ENCODE data around the gene KREMEN1.
"Not testable (repeated sequence)": the region's sequence is repeated elsewhere in the genome, so short reads cannot be mapped to it uniquely, and the experiment has no call there.

The KREMEN1 gene

GRCh38 chr22:29115682-29116288 is 43.0 kb downstream of the KREMEN1 start:
- H3K36me3 ChIP-seq (replicated peaks; ENCODE audit: insufficient read depth, low read length) = no peaks in the 10 kb centered on the region
- no peaks in the 10 kb centered on the region for H4K20me1 ChIP-seq (ENCODE audit: insufficient read depth, low read length)
- H3K4me1 ChIP-seq (ENCODE audit: low read length) = no peaks in the 10 kb centered on the region
- no peaks in the 10 kb centered on the region for H3K9me3 ChIP-seq (replicated peaks; ENCODE audit: insufficient read depth, low read length)
- DNase-seq = no peak
- H3K9me2 ChIP-seq (replicated peaks; ENCODE audit: insufficient read depth, low read length) = no peaks in the 10 kb centered on the region
- H2AFZ ChIP-seq (ENCODE audit: low read length) = no peak overlapping the region
- H3K79me2 ChIP-seq (ENCODE audit: low read length) = no peaks in the 10 kb centered on the region
- no peaks in the 10 kb centered on the region for H3K27me3 ChIP-seq (replicated peaks; ENCODE audit: insufficient read depth, low read length)
- H3K4me3 ChIP-seq (ENCODE audit: low read length) = no peak overlapping the region
- no peak overlapping the region for H3K9ac ChIP-seq (ENCODE audit: low read length)
- H3K4me2 ChIP-seq (ENCODE audit: low read depth, low read length) = no peak overlapping the region
- TF ChIP-seq, protein P1, sequence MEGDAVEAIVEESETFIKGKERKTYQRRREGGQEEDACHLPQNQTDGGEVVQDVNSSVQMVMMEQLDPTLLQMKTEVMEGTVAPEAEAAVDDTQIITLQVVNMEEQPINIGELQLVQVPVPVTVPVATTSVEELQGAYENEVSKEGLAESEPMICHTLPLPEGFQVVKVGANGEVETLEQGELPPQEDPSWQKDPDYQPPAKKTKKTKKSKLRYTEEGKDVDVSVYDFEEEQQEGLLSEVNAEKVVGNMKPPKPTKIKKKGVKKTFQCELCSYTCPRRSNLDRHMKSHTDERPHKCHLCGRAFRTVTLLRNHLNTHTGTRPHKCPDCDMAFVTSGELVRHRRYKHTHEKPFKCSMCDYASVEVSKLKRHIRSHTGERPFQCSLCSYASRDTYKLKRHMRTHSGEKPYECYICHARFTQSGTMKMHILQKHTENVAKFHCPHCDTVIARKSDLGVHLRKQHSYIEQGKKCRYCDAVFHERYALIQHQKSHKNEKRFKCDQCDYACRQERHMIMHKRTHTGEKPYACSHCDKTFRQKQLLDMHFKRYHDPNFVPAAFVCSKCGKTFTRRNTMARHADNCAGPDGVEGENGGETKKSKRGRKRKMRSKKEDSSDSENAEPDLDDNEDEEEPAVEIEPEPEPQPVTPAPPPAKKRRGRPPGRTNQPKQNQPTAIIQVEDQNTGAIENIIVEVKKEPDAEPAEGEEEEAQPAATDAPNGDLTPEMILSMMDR (IDR thresholded peaks at IDR 0.05; ENCODE audit: low read length) = no peak
- no peak for TF ChIP-seq EZH2 (optimal IDR thresholded peaks at IDR 0.05; ENCODE audit: low read depth, low read length)
- TF ChIP-seq EZH2phosphoT487 (IDR thresholded peaks at IDR 0.05; ENCODE audit: low read length) = no peak
- H3K27ac ChIP-seq (ENCODE audit: low read length) = no peak overlapping the region
- no peaks in the 10 kb centered on the region for H3F3A ChIP-seq (ENCODE audit: insufficient read depth, low read length)

DNA sequence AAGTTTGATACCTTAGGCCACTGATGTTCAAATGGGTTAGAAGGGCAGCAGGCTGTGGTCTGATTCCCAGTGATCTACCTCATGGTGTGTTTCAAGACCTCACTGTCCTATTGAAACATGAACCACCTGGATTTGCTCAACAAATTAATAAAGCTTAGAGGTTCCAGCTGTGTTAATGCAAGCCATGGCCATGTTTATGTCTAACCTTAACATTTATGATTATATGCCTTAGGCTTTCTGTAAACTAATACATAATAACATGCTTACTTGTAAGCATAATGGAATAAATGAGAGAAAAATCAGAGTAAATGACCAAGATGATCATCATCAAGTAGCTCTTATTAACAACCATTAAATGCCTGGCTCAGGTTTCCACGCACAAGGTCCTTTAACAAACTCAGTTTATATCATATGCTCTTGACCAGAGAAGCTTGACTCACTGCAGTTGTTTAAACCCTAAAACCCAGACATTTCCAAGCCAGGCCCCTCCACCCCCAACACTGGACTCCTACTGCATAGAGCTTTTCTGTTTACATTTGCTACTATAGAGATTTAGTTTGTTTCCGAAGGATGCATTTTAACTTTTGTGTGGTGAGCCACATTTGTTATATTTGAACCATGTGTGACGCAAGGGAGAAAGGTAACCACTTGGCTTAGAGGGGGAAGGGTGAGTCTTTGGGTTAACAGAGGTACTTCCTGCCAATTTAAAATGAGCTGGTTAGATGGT is 43.7 kb downstream of the KREMEN1 start:
- Histone ChIP-seq H3F3A (ENCODE audit: insufficient read depth, low read length) (no peaks in the 10 kb centered on the region), H3K9ac (ENCODE audit: low read length) (no peak overlapping the region), H4K20me1 (ENCODE audit: insufficient read depth, low read length) (no peaks in the 10 kb centered on the region), H3K79me2 (ENCODE audit: low read length) (no peaks in the 10 kb centered on the region), H3K27ac (ENCODE audit: low read length) (no peak overlapping the region), H3K27me3 (replicated peaks; ENCODE audit: insufficient read depth, low read length) (no peaks in the 10 kb centered on the region), H3K36me3 (replicated peaks; ENCODE audit: insufficient read depth, low read length) (no peaks in the 10 kb centered on the region), H3K9me2 (replicated peaks; ENCODE audit: insufficient read depth, low read length) (no peaks in the 10 kb centered on the region), H3K4me3 (ENCODE audit: low read length) (no peak overlapping the region), H3K4me2 (ENCODE audit: low read depth, low read length) (no peak overlapping the region), H2AFZ (ENCODE audit: low read length) (no peak overlapping the region), H3K4me1 (ENCODE audit: low read length) (no peaks in the 10 kb centered on the region), H3K9me3 (replicated peaks; ENCODE audit: insufficient read depth, low read length) (no peaks in the 10 kb centered on the region)
- DNase-seq = no peak
- TF ChIP-seq EZH2 (optimal IDR thresholded peaks at IDR 0.05; ENCODE audit: low read depth, low read length) (no peak), EZH2phosphoT487 (IDR thresholded peaks at IDR 0.05; ENCODE audit: low read length) (no peak)
- TF ChIP-seq, protein P1 (IDR thresholded peaks at IDR 0.05; ENCODE audit: low read length) = no peak

DNA sequence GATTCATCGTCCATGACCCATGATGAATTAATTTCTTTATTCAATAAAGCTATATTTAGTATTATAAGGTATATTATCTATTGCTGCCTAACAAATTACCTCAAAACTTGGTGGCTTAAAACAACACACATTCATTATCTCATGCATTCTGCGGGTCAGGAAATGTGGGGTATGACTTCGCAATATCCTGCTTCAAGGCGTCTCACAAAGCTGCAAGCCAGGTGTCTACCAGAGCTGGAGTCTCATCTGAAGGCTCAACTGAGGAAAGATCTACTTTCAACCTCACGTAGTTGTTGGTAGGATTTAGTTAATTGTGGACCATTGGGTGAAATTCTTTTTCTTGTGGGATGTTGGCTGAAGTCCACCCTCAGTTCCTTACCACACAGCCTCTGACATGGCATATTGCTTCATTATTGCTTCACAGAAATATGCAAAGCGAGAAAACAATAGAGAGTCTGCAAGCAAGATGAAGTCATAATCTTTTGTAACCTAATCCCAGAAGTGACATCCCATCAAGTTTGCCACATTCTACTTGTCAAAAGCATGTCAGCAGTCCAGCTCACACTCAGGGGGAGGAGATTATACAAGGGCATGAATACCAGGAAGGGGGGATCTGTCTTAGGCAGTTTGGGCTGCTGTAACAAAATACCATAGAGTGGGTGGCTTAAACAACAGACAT is 45.1 kb downstream of the KREMEN1 start:
- Histone ChIP-seq H4K20me1 (ENCODE audit: insufficient read depth, low read length) (no peaks in the 10 kb centered on the region), H3K36me3 (replicated peaks; ENCODE audit: insufficient read depth, low read length) (no peaks in the 10 kb centered on the region), H3K9me3 (replicated peaks; ENCODE audit: insufficient read depth, low read length) (no peaks in the 10 kb centered on the region), H3K9me2 (replicated peaks; ENCODE audit: insufficient read depth, low read length) (no peaks in the 10 kb centered on the region), H3F3A (ENCODE audit: insufficient read depth, low read length) (no peaks in the 10 kb centered on the region), H3K27me3 (replicated peaks; ENCODE audit: insufficient read depth, low read length) (no peaks in the 10 kb centered on the region), H3K27ac (ENCODE audit: low read length) (no peak overlapping the region), H3K79me2 (ENCODE audit: low read length) (no peaks in the 10 kb centered on the region), H3K4me3 (ENCODE audit: low read length) (no peak overlapping the region), H3K4me2 (ENCODE audit: low read depth, low read length) (no peak overlapping the region), H3K4me1 (ENCODE audit: low read length) (no peaks in the 10 kb centered on the region), H3K9ac (ENCODE audit: low read length) (no peak overlapping the region), H2AFZ (ENCODE audit: low read length) (no peak overlapping the region)
- TF ChIP-seq, protein P1 (IDR thresholded peaks at IDR 0.05; ENCODE audit: low read length) = no peak
- TF ChIP-seq EZH2 (optimal IDR thresholded peaks at IDR 0.05; ENCODE audit: low read depth, low read length) = no peak
- TF ChIP-seq EZH2phosphoT487 (IDR thresholded peaks at IDR 0.05; ENCODE audit: low read length) = no peak
- DNase-seq = no peak

GRCh38 chr22:29120098-29120912 is 47.5 kb downstream of the KREMEN1 start:
- not testable (repeated sequence) for H3K79me2 ChIP-seq (ENCODE audit: low read length); H3K9ac ChIP-seq (ENCODE audit: low read length); H4K20me1 ChIP-seq (ENCODE audit: insufficient read depth, low read length); DNase-seq; H3K36me3 ChIP-seq (replicated peaks; ENCODE audit: insufficient read depth, low read length); H3K9me2 ChIP-seq (replicated peaks; ENCODE audit: insufficient read depth, low read length); H3F3A ChIP-seq (ENCODE audit: insufficient read depth, low read length); H3K4me2 ChIP-seq (ENCODE audit: low read depth, low read length); H3K27ac ChIP-seq (ENCODE audit: low read length); H3K9me3 ChIP-seq (replicated peaks; ENCODE audit: insufficient read depth, low read length); H3K27me3 ChIP-seq (replicated peaks; ENCODE audit: insufficient read depth, low read length); H3K4me1 ChIP-seq (ENCODE audit: low read length); H3K4me3 ChIP-seq (ENCODE audit: low read length); H2AFZ ChIP-seq (ENCODE audit: low read length)

Measured in MM.1S (cell line).